Measurements from ENCODE around the gene DNAAF2. TPM values are rescaled to one million over a fixed set of nuclear protein-coding genes. Genes with fewer than 3 reads are reported as not detected.
"Not testable (repeated sequence)": the region's sequence is repeated elsewhere in the genome, so short reads cannot be mapped to it uniquely, and the experiment has no call there.

DNAAF2 gene
- total RNA-seq, 1 donor from 2014 or later = 10.8 TPM

- Mint-ChIP-seq H3K9me3 (no peaks in the 10 kb centered on the region), H3K4me3 (no peak overlapping the region)
Measured at GRCh38 chr14:49589387-49589786, 45.7 kb downstream of the DNAAF2 start.

DNA sequence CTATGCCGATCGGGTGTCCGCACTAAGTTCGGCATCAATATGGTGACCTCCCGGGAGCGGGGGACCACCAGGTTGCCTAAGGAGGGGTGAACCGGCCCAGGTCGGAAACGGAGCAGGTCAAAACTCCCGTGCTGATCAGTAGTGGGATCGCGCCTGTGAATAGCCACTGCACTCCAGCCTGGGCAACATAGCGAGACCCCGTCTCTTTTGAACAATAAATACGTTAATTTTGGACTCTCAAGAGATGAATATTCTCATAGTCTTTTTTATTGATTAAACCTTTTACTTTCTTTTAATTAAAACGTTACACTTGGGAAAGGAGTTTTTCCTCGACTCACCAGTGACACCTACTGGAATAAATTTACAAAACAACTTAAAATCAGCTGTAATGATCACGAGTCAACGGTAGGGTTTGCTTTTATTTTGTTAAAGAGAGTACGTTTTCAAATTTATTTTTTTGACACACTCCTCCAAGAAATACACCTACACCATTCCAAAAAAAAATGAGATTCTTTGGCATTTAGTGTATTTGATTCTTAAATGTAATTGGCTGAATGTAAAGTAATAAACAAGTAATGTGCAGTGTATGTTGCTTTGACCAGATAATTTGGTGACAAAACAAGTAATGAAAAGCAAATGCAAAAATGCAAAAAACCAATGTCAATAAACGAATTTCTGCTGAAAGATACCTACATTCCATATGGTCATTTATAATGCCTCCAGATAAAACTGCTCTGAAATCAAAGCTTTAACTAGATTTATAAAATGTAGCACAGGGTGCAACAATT, 48.2 kb downstream of the DNAAF2 start:
- Mint-ChIP-seq H3K4me3 (peak overlapping the region; percentile 86), H3K27ac (peak overlapping the region; percentile 98), H3K27me3 (ENCODE audit: low read depth) (no peaks in the 10 kb centered on the region)

More at GRCh38 chr14:49589387-49589786, 45.7 kb downstream of the DNAAF2 start:
- no peak for TF ChIP-seq CTCF (IDR thresholded peaks at IDR 0.05; ENCODE audit: unreplicated experiment)
- no peaks in the 10 kb centered on the region for H3K27me3 Mint-ChIP-seq (ENCODE audit: low read depth)
- H3K36me3 Mint-ChIP-seq = no peaks in the 10 kb centered on the region
- peaks cover 18% of the 10 kb centered on the region for H3K4me1 Mint-ChIP-seq
- H3K27ac Mint-ChIP-seq = no peak overlapping the region
- DNase-seq (ENCODE audit: low spot score in 2 of 2, unreplicated experiment in 2 of 2) = no peak

GRCh38 chr14:49585803-49586672, 49.0 kb downstream of the DNAAF2 start, which contains the start of gene RPS29:
Gene RPS29 (minus strand): TSS chr14:49586380. CDS start chr14:49586346, 34 bp downstream.
- peak; percentile 91 to 98 for DNase-seq (ENCODE audit: low spot score in 2 of 2, unreplicated experiment in 2 of 2)

More for the DNA sequence above, 48.2 kb downstream of the DNAAF2 start:
- peak; percentile 89 for TF ChIP-seq CTCF (IDR thresholded peaks at IDR 0.05; ENCODE audit: unreplicated experiment)
- H3K36me3 Mint-ChIP-seq = peaks cover 16% of the 10 kb centered on the region
- peaks cover 24% of the 10 kb centered on the region for H3K4me1 Mint-ChIP-seq
- no peaks in the 10 kb centered on the region for H3K9me3 Mint-ChIP-seq
- no peak for DNase-seq (ENCODE audit: low spot score in 2 of 2, unreplicated experiment in 2 of 2)

GRCh38 chr14:49584981-49585640, 49.9 kb downstream of the DNAAF2 start:
- Mint-ChIP-seq H3K27ac (peak overlapping the region; percentile 98), H3K4me3 (peak overlapping the region; percentile 86), H3K4me1 (peaks cover 26% of the 10 kb centered on the region), H3K36me3 (peaks cover 18% of the 10 kb centered on the region)
- not testable (repeated sequence) for DNase-seq (ENCODE audit: low spot score in 2 of 2, unreplicated experiment in 2 of 2); H3K9me3 Mint-ChIP-seq; H3K27me3 Mint-ChIP-seq (ENCODE audit: low read depth)

More at GRCh38 chr14:49585803-49586672, 49.0 kb downstream of the DNAAF2 start, which contains the start of gene RPS29:
- Mint-ChIP-seq H3K4me1 (peaks cover 26% of the 10 kb centered on the region), H3K9me3 (no peaks in the 10 kb centered on the region), H3K27me3 (ENCODE audit: low read depth) (no peaks in the 10 kb centered on the region), H3K27ac (peak within 1 kb of the TSS; percentile 98), H3K4me3 (peak within 1 kb of the TSS; percentile 86), H3K36me3 (peaks cover 18% of the 10 kb centered on the region)
- TF ChIP-seq CTCF (IDR thresholded peaks at IDR 0.05; ENCODE audit: unreplicated experiment) = no peak

DNA sequence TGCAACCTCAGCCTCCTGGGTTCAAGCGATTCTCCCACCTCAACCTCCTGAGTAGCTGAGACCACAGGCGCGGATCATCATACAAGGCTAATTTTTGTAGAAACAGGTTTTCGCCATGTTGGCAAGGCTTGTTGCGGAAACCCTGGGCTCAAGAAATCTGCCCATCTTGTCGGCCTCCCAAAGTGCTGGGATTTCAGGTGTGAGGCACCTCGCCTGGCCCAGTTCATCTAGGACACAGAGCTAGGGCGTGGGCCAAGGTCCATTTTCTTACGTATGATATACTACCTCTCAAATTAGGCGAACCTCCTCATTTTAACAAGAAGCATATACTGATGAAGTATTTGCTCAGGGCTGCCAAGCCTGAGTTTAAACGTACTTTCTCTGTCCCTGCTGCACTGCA, 51.0 kb downstream of the DNAAF2 start:
- peak overlapping the region; percentile 86 for H3K4me3 Mint-ChIP-seq
- no peak for TF ChIP-seq CTCF (IDR thresholded peaks at IDR 0.05; ENCODE audit: unreplicated experiment)
- H3K27me3 Mint-ChIP-seq (ENCODE audit: low read depth) = no peaks in the 10 kb centered on the region
- H3K36me3 Mint-ChIP-seq = peaks cover 18% of the 10 kb centered on the region
- no peak for DNase-seq (ENCODE audit: low spot score in 2 of 2, unreplicated experiment in 2 of 2)
- peaks cover 26% of the 10 kb centered on the region for H3K4me1 Mint-ChIP-seq
- no peaks in the 10 kb centered on the region for H3K9me3 Mint-ChIP-seq
- H3K27ac Mint-ChIP-seq = peak overlapping the region; percentile 78
